HCT116 (cell line): ENCODE data around the gene MINDY4.

Source experiments
- ATF3 ChIP-seq: IDR thresholded peaks from 2 replicates; pipeline ENCODE4 v1.6.1; 2012
- CTCF ChIP-seq, 3 experiments: fragments of 200-600 bp in 1 of 3; sonication (generic) in 1 of 3; IDR thresholded peaks in 2 of 3; conservative IDR thresholded peaks in 1 of 3; 2 replicates each; pipeline ENCODE4 v1.5.1; 2012 to 2017; ENCODE audit warnings: low read depth in 2 of 3, low read length in 2 of 3, antibody characterized with exemption in 1 of 3, borderline replicate concordance in 1 of 3, control low read depth in 1 of 3, mild to moderate bottlenecking in 1 of 3, mixed read lengths in 1 of 3, mixed run types in 1 of 3, moderate library complexity in 1 of 3; ENCODE audit not compliant: insufficient read depth in 1 of 3
- EGR1 ChIP-seq: IDR thresholded peaks from 2 replicates; pipeline ENCODE4 v1.6.1; 2012; ENCODE audit warnings: low read depth
- ELF1 ChIP-seq: IDR thresholded peaks from 2 replicates; pipeline ENCODE4 v1.6.1; 2012; ENCODE audit warnings: low read depth, borderline replicate concordance
- EZH2 ChIP-seq: fragments of 200-600 bp; sonication (generic); IDR thresholded peaks from 2 replicates; pipeline ENCODE4 v1.6.1; 2017; ENCODE audit warnings: antibody characterized with exemption, mixed run types
- POLR2A ChIP-seq: IDR thresholded peaks from 2 replicates; pipeline ENCODE4 v1.7.0; 2011; ENCODE audit warnings: borderline replicate concordance; ENCODE audit not compliant: insufficient read depth, insufficient read length; ENCODE audit errors: extremely low read depth
- POLR2AphosphoS5 ChIP-seq: IDR thresholded peaks from 2 replicates; pipeline ENCODE4 v1.6.1; 2011; ENCODE audit warnings: mild to moderate bottlenecking, low read depth, low read length, moderate library complexity
- SRF ChIP-seq: IDR thresholded peaks from 2 replicates; pipeline ENCODE4 v1.6.1; 2012; ENCODE audit warnings: low read depth

GRCh38 chr7:30846378-30846777 is 75.2 kb downstream of the MINDY4 start:
- TF ChIP-seq EZH2 (no peak), POLR2AphosphoS5 (no peak), CTCF (IDR thresholded peaks at IDR 0.05 in 2 of 3, conservative IDR thresholded peaks at IDR 0.05 in 1 of 3; ENCODE audit: borderline replicate concordance in 1 of 3, insufficient read depth in 1 of 3, low read depth in 2 of 3, low read length in 2 of 3) (no peak), POLR2A (no peak), EGR1 (no peak), ATF3 (no peak), ELF1 (no peak), SRF (no peak)
